Myocyte (in vitro differentiated cells): ENCODE data around the gene OSBPL8. TPM values are rescaled to one million over a fixed set of nuclear protein-coding genes. Genes with fewer than 3 reads are reported as not detected.

Experiments used
- DNase-seq: peaks from one replicate; pipeline ENCODE4 v3.0.0-alpha.2; 2012; ENCODE audit warnings: low read depth
- polyA plus RNA-seq: library from polyadenylated mRNA; unstranded; fragments of >200 nt; gene quantifications from one replicate; pipeline ENCODE4 v1.2.1, GENCODE V29; 2012; ENCODE audit warnings: missing spikeins
- total RNA-seq: library from RNA; depleted of rRNA; stranded (reverse); fragments of >200 nt; gene quantifications from 2 replicates; pipeline ENCODE4 v1.2.3, GENCODE V29; 2014

Gene OSBPL8
- total RNA-seq = 58.1 and 65.4 TPM in 2 replicates
- 17.8 TPM for polyA plus RNA-seq

GRCh38 chr12:76559400-76560085 lies at the start of gene OSBPL8:
OSBPL8 (minus strand) TSS chr12:76559771; CDS start chr12:76487551, 72,220 bp downstream.
- DNase-seq = peak; percentile 95

GRCh38 chr12:76608070-76608469 lies 48.5 kb upstream of the OSBPL8 start:
- DNase-seq = no peak

GRCh38 chr12:76595056-76595455 lies 35.5 kb upstream of the OSBPL8 start:
- DNase-seq = no peak

GRCh38 chr12:76591476-76591875 lies 31.9 kb upstream of the OSBPL8 start:
- peak; percentile 18 for DNase-seq

GRCh38 chr12:76590131-76590530 lies 30.6 kb upstream of the OSBPL8 start:
- DNase-seq = no peak

GRCh38 chr12:76588881-76589565 lies 29.5 kb upstream of the OSBPL8 start:
- DNase-seq = peak; percentile 83

- no peak for DNase-seq
These were observed 28.0 kb upstream of the OSBPL8 start for GRCh38 chr12:76587428-76588178.

- DNase-seq = peak; percentile 69
These were observed 27.3 kb upstream of the OSBPL8 start for GRCh38 chr12:76586764-76587395.

GRCh38 chr12:76583301-76583700 lies 23.7 kb upstream of the OSBPL8 start:
- no peak for DNase-seq

GRCh38 chr12:76573840-76574373 lies 14.3 kb upstream of the OSBPL8 start:
- DNase-seq = no peak

GRCh38 chr12:76571256-76571655 lies 11.7 kb upstream of the OSBPL8 start:
- DNase-seq = no peak

GRCh38 chr12:76569685-76570604 lies 10.4 kb upstream of the OSBPL8 start:
- DNase-seq = no peak

- DNase-seq = peak; percentile 26
These were observed 9.4 kb upstream of the OSBPL8 start for GRCh38 chr12:76568888-76569551.

- DNase-seq = no peak
These were observed 8.6 kb upstream of the OSBPL8 start for GRCh38 chr12:76568130-76568529.

GRCh38 chr12:76563061-76563460 lies 3.5 kb upstream of the OSBPL8 start:
- DNase-seq = no peak

GRCh38 chr12:76562130-76562529 lies 2.6 kb upstream of the OSBPL8 start:
- no peak for DNase-seq

- no peak for DNase-seq
These were observed 518 bp upstream of the OSBPL8 start for GRCh38 chr12:76560086-76560491.

GRCh38 chr12:76558684-76559399 lies 729 bp downstream of the OSBPL8 start:
- peak; percentile 84 for DNase-seq

- no peak for DNase-seq
These were observed 3.2 kb downstream of the OSBPL8 start for GRCh38 chr12:76556368-76556767.
